Nephron (organoid): ENCODE results near the gene ARL8B.
"Not testable (repeated sequence)": the region's sequence is repeated elsewhere in the genome, so short reads cannot be mapped to it uniquely, and the experiment has no call there.

Source experiments
- H3K27ac Mint-ChIP-seq, 3 experiments: 2 replicates each; pipeline ENCODE4 v1.8.0; 2020; ENCODE audit warnings: mixed read lengths in 3 of 3, mild to moderate bottlenecking in 2 of 3, moderate library complexity in 1 of 3
- H3K27me3 Mint-ChIP-seq: 2 replicates; pipeline ENCODE4 v1.8.0; 2021; ENCODE audit warnings: low read depth, mild to moderate bottlenecking, moderate library complexity, mixed read lengths
- H3K36me3 Mint-ChIP-seq: 2 replicates; pipeline ENCODE4 v1.8.0; 2020; ENCODE audit warnings: low read depth, mixed read lengths
- H3K4me1 Mint-ChIP-seq: 2 replicates; pipeline ENCODE4 v1.8.0; 2020; ENCODE audit warnings: mixed read lengths
- H3K4me3 Mint-ChIP-seq, 3 experiments: 2 replicates each; pipeline ENCODE4 v1.8.0; 2020; ENCODE audit warnings: mild to moderate bottlenecking in 3 of 3, mixed read lengths in 3 of 3, moderate library complexity in 2 of 3
- H3K9me3 Mint-ChIP-seq: 2 replicates; pipeline ENCODE4 v1.8.0; 2020; ENCODE audit warnings: mixed read lengths
- CTCF ChIP-seq, 3 experiments: fragments of 200-600 bp; sonication (generic); IDR thresholded peaks; one replicate each; pipeline ENCODE4 v1.5.0; 2021; ENCODE audit warnings: antibody characterized with exemption in 3 of 3; ENCODE audit not compliant: unreplicated experiment in 3 of 3

ARL8B gene

GRCh38 chr3:5144316-5144994 is 22.4 kb downstream of the ARL8B start:
- Mint-ChIP-seq H3K27ac (peak overlapping the region in 1 of 3 experiments; percentile 34), H3K9me3 (peaks cover 51% of the 10 kb centered on the region), H3K27me3 (no peaks in the 10 kb centered on the region), H3K4me1 (peaks cover 9% of the 10 kb centered on the region), H3K4me3 (no peak overlapping the region), H3K36me3 (peaks cover 82% of the 10 kb centered on the region)
- no peak for TF ChIP-seq CTCF (IDR thresholded peaks at IDR 0.05; ENCODE audit: unreplicated experiment in 3 of 3)

- H3K27ac Mint-ChIP-seq, result no peak overlapping the region
- peaks cover 87% of the 10 kb centered on the region for H3K36me3 Mint-ChIP-seq
- H3K9me3 Mint-ChIP-seq, result peaks cover 56% of the 10 kb centered on the region
- TF ChIP-seq CTCF (IDR thresholded peaks at IDR 0.05; ENCODE audit: unreplicated experiment in 3 of 3), result no peak
- H3K27me3 Mint-ChIP-seq, result no peaks in the 10 kb centered on the region
- peaks cover 5% of the 10 kb centered on the region for H3K4me1 Mint-ChIP-seq
- H3K4me3 Mint-ChIP-seq, result no peak overlapping the region
These were observed 23.0 kb downstream of the ARL8B start for GRCh38 chr3:5145120-5145519.

GRCh38 chr3:5147152-5147551 is 25.1 kb downstream of the ARL8B start:
- not testable (repeated sequence) for H3K27me3 Mint-ChIP-seq
- H3K9me3 Mint-ChIP-seq, result peaks cover 51% of the 10 kb centered on the region

GRCh38 chr3:5149306-5149880 is 27.3 kb downstream of the ARL8B start:
- Mint-ChIP-seq H3K9me3 (peaks cover 43% of the 10 kb centered on the region), H3K4me1 (no peaks in the 10 kb centered on the region), H3K27me3 (no peaks in the 10 kb centered on the region), H3K36me3 (peaks cover 81% of the 10 kb centered on the region), H3K4me3 (no peak overlapping the region), H3K27ac (no peak overlapping the region)
- TF ChIP-seq CTCF (IDR thresholded peaks at IDR 0.05; ENCODE audit: unreplicated experiment in 3 of 3), result no peak

More at GRCh38 chr3:5147152-5147551, 25.1 kb downstream of the ARL8B start:
- not testable (repeated sequence) for H3K4me3 Mint-ChIP-seq, H3K27ac Mint-ChIP-seq, H3K4me1 Mint-ChIP-seq
- H3K36me3 Mint-ChIP-seq, result peaks cover 85% of the 10 kb centered on the region

- Mint-ChIP-seq H3K36me3 (peaks cover 67% of the 10 kb centered on the region), H3K27me3 (no peaks in the 10 kb centered on the region), H3K27ac (no peak overlapping the region), H3K9me3 (peaks cover 30% of the 10 kb centered on the region), H3K4me3 (no peak overlapping the region), H3K4me1 (no peaks in the 10 kb centered on the region)
- no peak for TF ChIP-seq CTCF (IDR thresholded peaks at IDR 0.05; ENCODE audit: unreplicated experiment in 3 of 3)
These were observed 29.5 kb downstream of the ARL8B start for GRCh38 chr3:5151586-5151985.

GRCh38 chr3:5153074-5153473 is 31.0 kb downstream of the ARL8B start:
- Mint-ChIP-seq H3K27me3 (no peaks in the 10 kb centered on the region), H3K27ac (no peak overlapping the region), H3K36me3 (peaks cover 56% of the 10 kb centered on the region), H3K4me3 (no peak overlapping the region), H3K9me3 (peaks cover 16% of the 10 kb centered on the region), H3K4me1 (no peaks in the 10 kb centered on the region)
- no peak for TF ChIP-seq CTCF (IDR thresholded peaks at IDR 0.05; ENCODE audit: unreplicated experiment in 3 of 3)
